Ascending aorta (tissue), 2 donors: ENCODE data around the gene GNLY. TPM values are rescaled to one million over a fixed set of nuclear protein-coding genes. Genes with fewer than 3 reads are reported as not detected.

Experiments
- DNase-seq, 2 donors: peaks; one replicate each; pipeline ENCODE4 v3.0.0-alpha.2; 2019; ENCODE audit warnings: low spot score in 2 of 2
- H3K27ac ChIP-seq, 2 donors: fragments of 200-600 bp; sonication (generic); one replicate each; pipeline ENCODE4 v1.5.1; 2016 to 2017; ENCODE audit warnings: mild to moderate bottlenecking in 1 of 2
- H3K27me3 ChIP-seq: fragments of 200-600 bp; sonication (generic); one replicate; pipeline ENCODE4 v1.5.1; 2017
- H3K36me3 ChIP-seq, 2 donors: fragments of 200-600 bp; sonication (generic); one replicate each; pipeline ENCODE4 v1.5.1; 2016
- H3K4me1 ChIP-seq, 2 donors: fragments of 200-600 bp; sonication (generic); one replicate each; pipeline ENCODE4 v1.5.1; 2016 to 2017; ENCODE audit warnings: mild to moderate bottlenecking in 1 of 2
- H3K4me3 ChIP-seq, 2 donors: fragments of 200-600 bp; sonication (generic); one replicate each; pipeline ENCODE4 v1.5.1; 2016 to 2017; ENCODE audit warnings: mild to moderate bottlenecking in 1 of 2
- H3K9me3 ChIP-seq, 2 donors: fragments of 200-600 bp; sonication (generic); one replicate each; pipeline ENCODE4 v1.5.1; 2016
- CTCF ChIP-seq, 3 experiments: fragments of 200-600 bp in 2 of 3; fragments of 450-650 bp in 1 of 3; sonication (generic) in 2 of 3; IDR thresholded peaks; one replicate each; pipeline ENCODE4 v1.5.1; 2016 to 2019; ENCODE audit warnings: antibody characterized with exemption in 3 of 3, mild to moderate bottlenecking in 1 of 3, moderate library complexity in 1 of 3
- intact Hi-C: fragments of 100-400 bp; cut with DNase I; formaldehyde crosslinking; loops from one replicate; pipeline ENCODE4 v1.15.1; 2023
- total RNA-seq: library from RNA; depleted of rRNA; stranded (reverse); fragments of >200 nt; gene quantifications from one replicate; pipeline ENCODE4 v1.1.0, GENCODE V29; 2016

GNLY gene
- total RNA-seq, 1 donor from 2014 or later: not detected

- Histone ChIP-seq H3K27me3 (no peaks in the 10 kb centered on the region), H3K4me1 (peaks cover 21 to 37% of the 10 kb centered on the region in 2 donors), H3K36me3 (no peaks in the 10 kb centered on the region), H3K4me3 (no peak overlapping the region), H3K27ac (peak overlapping the region; percentile 89 to 98), H3K9me3 (no peaks in the 10 kb centered on the region)
- no peak for DNase-seq
- TF ChIP-seq CTCF (IDR thresholded peaks at IDR 0.05): no peak
- intact Hi-C loops: no loop called here
Observed at GRCh38 chr2:85736456-85737355, 42.5 kb downstream of the GNLY start.

- no peak for TF ChIP-seq CTCF (IDR thresholded peaks at IDR 0.05)
- Histone ChIP-seq H3K27ac (peak overlapping the region; percentile 97 to 98), H3K27me3 (no peaks in the 10 kb centered on the region), H3K4me1 (peaks cover 21 to 42% of the 10 kb centered on the region in 2 donors), H3K9me3 (no peaks in the 10 kb centered on the region), H3K36me3 (no peaks in the 10 kb centered on the region), H3K4me3 (no peak overlapping the region)
- DNase-seq: peak; percentile 76 to 96
- intact Hi-C loops: no loop called here
Observed at GRCh38 chr2:85737481-85737880, 43.3 kb downstream of the GNLY start.

- Histone ChIP-seq H3K36me3 (no peaks in the 10 kb centered on the region), H3K9me3 (no peaks in the 10 kb centered on the region), H3K27me3 (no peaks in the 10 kb centered on the region), H3K4me1 (peaks cover 24 to 46% of the 10 kb centered on the region in 2 donors), H3K4me3 (no peak overlapping the region), H3K27ac (peak overlapping the region; percentile 97 to 98)
- TF ChIP-seq CTCF (IDR thresholded peaks at IDR 0.05): no peak
- intact Hi-C loops: no loop called here
- no peak for DNase-seq
Observed at GRCh38 chr2:85737961-85738360, 43.8 kb downstream of the GNLY start.

- peak overlapping the region; percentile 97 to 98 for H3K27ac ChIP-seq
- no peak for DNase-seq
- intact Hi-C loops: loop anchor here (5.0 kb wide), 1 partner anchor 147 kb away; the partner anchor contains the start of gene ST3GAL5
Observed at GRCh38 chr2:85740193-85740592, 46.0 kb downstream of the GNLY start.

GRCh38 chr2:85741211-85741832, 47.2 kb downstream of the GNLY start:
- peaks cover 39 to 71% of the 10 kb centered on the region in 2 donors for H3K4me1 ChIP-seq
- intact Hi-C loops: loop anchor here (5.0 kb wide), 1 partner anchor 146 kb away; the partner anchor contains the start of gene ST3GAL5
- H3K4me3 ChIP-seq: no peak overlapping the region

More at GRCh38 chr2:85740193-85740592, 46.0 kb downstream of the GNLY start:
- H3K27me3 ChIP-seq: no peaks in the 10 kb centered on the region
- peaks cover 39 to 66% of the 10 kb centered on the region in 2 donors for H3K4me1 ChIP-seq
- no peaks in the 10 kb centered on the region for H3K9me3 ChIP-seq
- H3K36me3 ChIP-seq: no peaks in the 10 kb centered on the region
- TF ChIP-seq CTCF (IDR thresholded peaks at IDR 0.05): no peak
- H3K4me3 ChIP-seq: no peak overlapping the region

More at GRCh38 chr2:85741211-85741832, 47.2 kb downstream of the GNLY start:
- Histone ChIP-seq H3K36me3 (no peaks in the 10 kb centered on the region), H3K27me3 (no peaks in the 10 kb centered on the region), H3K9me3 (no peaks in the 10 kb centered on the region), H3K27ac (peak overlapping the region; percentile 97 to 98)
- peak; percentile 66 to 88 for DNase-seq
- no peak for TF ChIP-seq CTCF (IDR thresholded peaks at IDR 0.05)
